Osteocyte (in vitro differentiated cells): ENCODE data around the gene DGKZ. TPM values are rescaled to one million over a fixed set of nuclear protein-coding genes. Genes with fewer than 3 reads are reported as not detected.
A peak's percentile ranks its signal among the peaks of the same experiment; 100 is the strongest.

Source experiments
- DNase-seq: peaks from one replicate; pipeline ENCODE4 v3.0.0; 2021; ENCODE audit warnings: mixed read lengths; ENCODE audit not compliant: unreplicated experiment; ENCODE audit errors: extremely low spot score
- H3K27ac Mint-ChIP-seq: one replicate; pipeline ENCODE4 v1.8.0; 2021; ENCODE audit warnings: mild to moderate bottlenecking, mixed read lengths; ENCODE audit not compliant: unreplicated experiment
- H3K27me3 Mint-ChIP-seq: one replicate; pipeline ENCODE4 v1.8.0; 2021; ENCODE audit warnings: mixed read lengths; ENCODE audit not compliant: unreplicated experiment
- H3K36me3 Mint-ChIP-seq: one replicate; pipeline ENCODE4 v1.8.0; 2021; ENCODE audit warnings: mixed read lengths; ENCODE audit not compliant: unreplicated experiment
- H3K4me1 Mint-ChIP-seq: one replicate; pipeline ENCODE4 v1.8.0; 2021; ENCODE audit warnings: mixed read lengths; ENCODE audit not compliant: unreplicated experiment
- H3K4me3 Mint-ChIP-seq: one replicate; pipeline ENCODE4 v1.8.0; 2021; ENCODE audit warnings: mild to moderate bottlenecking, moderate library complexity, mixed read lengths; ENCODE audit not compliant: unreplicated experiment
- H3K9me3 Mint-ChIP-seq: one replicate; pipeline ENCODE4 v1.8.0; 2021; ENCODE audit warnings: mixed read lengths; ENCODE audit not compliant: unreplicated experiment
- total RNA-seq: library from RNA; stranded (reverse); gene quantifications from 2 replicates; pipeline ENCODE4 v1.2.1, GENCODE V29; 2021
- TF ChIP-seq, protein P1 (sequence below): fragments of 200-600 bp; sonication (generic); IDR thresholded peaks from 2 replicates; pipeline ENCODE4 v1.5.0; 2021; ENCODE audit warnings: antibody characterized with exemption, mild to moderate bottlenecking, moderate library complexity

The DGKZ gene
- total RNA-seq, 1 donor from 2014 or later, result 49.9 TPM

DNA sequence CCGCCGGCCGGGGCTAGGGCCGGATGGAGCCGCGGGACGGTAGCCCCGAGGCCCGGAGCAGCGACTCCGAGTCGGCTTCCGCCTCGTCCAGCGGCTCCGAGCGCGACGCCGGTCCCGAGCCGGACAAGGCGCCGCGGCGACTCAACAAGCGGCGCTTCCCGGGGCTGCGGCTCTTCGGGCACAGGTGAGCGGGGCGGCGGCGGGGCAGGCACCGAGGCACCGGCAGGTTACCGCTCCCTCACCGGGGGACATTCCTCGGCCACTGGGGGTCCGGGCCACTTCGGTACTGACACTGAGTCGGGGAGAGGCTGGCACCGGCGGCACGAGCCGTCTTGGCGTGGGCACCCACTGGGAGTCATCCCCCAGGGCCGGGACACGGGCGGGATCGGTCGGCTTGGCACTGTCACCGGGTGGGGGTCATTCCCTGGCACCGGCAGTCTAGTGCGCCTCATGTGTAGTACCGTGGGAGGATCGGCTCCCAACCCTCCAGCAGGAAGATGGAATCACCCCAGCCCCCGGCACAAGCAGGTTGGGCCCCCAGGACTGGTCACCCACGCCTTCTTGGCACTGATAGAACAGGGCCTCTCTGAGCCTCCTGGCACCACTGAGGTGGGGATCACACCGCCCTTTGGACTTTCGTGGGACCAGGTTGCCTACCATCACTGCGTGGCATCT, 511 bp downstream of the DGKZ start:
- Mint-ChIP-seq H3K27me3 (peaks cover 4% of the 10 kb centered on the region), H3K27ac (peak overlapping the region; percentile 41), H3K4me1 (peaks cover 38% of the 10 kb centered on the region), H3K4me3 (peak overlapping the region; percentile 75), H3K36me3 (no peaks in the 10 kb centered on the region), H3K9me3 (no peaks in the 10 kb centered on the region)
- DNase-seq, result no peak
- TF ChIP-seq, protein P1, sequence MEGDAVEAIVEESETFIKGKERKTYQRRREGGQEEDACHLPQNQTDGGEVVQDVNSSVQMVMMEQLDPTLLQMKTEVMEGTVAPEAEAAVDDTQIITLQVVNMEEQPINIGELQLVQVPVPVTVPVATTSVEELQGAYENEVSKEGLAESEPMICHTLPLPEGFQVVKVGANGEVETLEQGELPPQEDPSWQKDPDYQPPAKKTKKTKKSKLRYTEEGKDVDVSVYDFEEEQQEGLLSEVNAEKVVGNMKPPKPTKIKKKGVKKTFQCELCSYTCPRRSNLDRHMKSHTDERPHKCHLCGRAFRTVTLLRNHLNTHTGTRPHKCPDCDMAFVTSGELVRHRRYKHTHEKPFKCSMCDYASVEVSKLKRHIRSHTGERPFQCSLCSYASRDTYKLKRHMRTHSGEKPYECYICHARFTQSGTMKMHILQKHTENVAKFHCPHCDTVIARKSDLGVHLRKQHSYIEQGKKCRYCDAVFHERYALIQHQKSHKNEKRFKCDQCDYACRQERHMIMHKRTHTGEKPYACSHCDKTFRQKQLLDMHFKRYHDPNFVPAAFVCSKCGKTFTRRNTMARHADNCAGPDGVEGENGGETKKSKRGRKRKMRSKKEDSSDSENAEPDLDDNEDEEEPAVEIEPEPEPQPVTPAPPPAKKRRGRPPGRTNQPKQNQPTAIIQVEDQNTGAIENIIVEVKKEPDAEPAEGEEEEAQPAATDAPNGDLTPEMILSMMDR, result no peak

DNA sequence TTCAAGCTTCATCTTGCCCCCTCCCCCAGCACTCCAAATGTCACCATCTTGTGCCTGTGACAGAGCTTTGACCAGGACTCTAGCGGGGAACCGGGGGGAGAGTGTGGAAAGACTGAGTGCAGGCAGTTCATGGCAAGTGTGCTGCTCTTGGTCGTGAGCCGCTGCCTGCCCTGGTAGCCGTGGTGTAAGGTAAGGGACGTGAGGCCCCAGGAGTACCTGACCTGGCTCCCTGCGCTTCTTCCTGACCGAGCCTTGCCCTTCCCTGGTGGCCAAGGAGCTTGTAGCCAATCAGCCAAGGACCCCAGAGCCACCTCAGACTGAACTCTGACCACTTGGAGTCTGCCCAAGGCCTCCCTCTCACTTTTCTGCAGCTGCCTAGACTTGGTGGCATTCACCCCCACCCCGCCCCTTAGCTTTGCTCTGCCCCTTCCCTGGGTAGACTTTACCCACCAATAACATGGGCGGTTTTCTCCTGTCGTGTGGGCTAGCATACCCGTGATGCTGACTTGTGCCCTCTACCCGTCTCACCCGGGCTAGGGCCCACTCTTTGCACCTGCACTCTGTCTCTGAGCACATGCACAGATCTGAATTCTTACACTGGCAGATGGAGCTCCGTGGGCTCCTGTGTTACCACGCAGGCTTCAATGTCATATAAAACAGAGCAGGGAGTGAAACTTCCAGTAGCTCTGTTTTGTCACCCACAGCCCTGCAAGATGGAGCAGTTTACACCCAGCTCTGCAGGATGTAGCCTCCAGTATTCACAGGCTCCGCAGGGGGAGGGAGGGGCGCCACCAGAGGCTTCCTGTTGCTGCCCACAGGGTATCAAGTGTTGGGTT, 1.5 kb downstream of the DGKZ start:
- Mint-ChIP-seq H3K27me3 (peaks cover under 1% of the 10 kb centered on the region), H3K9me3 (no peaks in the 10 kb centered on the region), H3K4me3 (peak overlapping the region; percentile 75), H3K4me1 (peaks cover 39% of the 10 kb centered on the region), H3K36me3 (no peaks in the 10 kb centered on the region), H3K27ac (peak overlapping the region; percentile 42)
- DNase-seq, result no peak
- TF ChIP-seq, protein P1, result no peak

DNA sequence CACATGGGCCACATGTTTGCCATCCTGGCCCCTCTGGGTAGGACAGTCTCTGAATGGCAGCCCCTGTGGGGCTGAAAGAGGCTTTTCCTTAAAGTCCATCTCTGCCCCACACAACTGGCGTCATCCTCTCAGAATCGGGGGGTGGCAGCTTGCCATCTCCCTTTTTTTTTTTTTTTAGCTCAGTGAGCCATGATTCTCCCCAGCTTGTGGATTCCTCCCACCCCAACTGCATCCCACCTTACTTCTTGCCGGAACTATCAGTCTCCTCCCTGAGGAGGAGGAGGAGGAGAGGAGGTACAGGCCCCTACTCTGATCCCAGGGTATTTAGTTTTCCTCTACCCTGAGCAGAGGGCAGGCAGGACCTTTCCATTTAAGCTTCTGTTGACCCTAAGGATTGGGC, 3.4 kb downstream of the DGKZ start:
- no peak for DNase-seq
- H3K27ac Mint-ChIP-seq, result no peak overlapping the region
- no peaks in the 10 kb centered on the region for H3K9me3 Mint-ChIP-seq
- no peaks in the 10 kb centered on the region for H3K27me3 Mint-ChIP-seq
- TF ChIP-seq, protein P1, result no peak
- H3K36me3 Mint-ChIP-seq, result no peaks in the 10 kb centered on the region
- no peak overlapping the region for H3K4me3 Mint-ChIP-seq
- peaks cover 39% of the 10 kb centered on the region for H3K4me1 Mint-ChIP-seq

DNA sequence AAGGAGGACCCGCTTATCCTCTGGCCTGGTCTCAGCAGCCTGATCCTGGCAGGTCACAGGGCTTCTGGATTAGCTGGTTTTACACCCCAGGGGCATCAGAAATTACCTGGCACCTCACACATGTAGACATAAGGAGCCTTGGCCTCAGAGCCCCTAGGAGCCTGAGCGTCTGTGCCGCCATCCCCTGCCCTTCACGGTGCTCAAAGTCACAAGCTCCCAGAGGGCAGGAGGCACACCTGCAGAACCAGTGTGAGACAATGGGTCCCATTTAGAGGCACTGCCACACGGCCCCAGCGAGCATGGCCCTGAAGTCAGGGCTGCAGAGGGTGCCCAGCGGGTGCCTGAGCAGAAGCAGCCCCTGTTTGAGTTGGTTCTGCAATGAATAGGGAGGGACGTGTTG, 3.9 kb downstream of the DGKZ start:
- Mint-ChIP-seq H3K9me3 (no peaks in the 10 kb centered on the region), H3K27ac (no peak overlapping the region), H3K4me3 (no peak overlapping the region), H3K36me3 (no peaks in the 10 kb centered on the region), H3K4me1 (peaks cover 39% of the 10 kb centered on the region), H3K27me3 (no peaks in the 10 kb centered on the region)
- TF ChIP-seq, protein P1, result no peak
- no peak for DNase-seq

DNA sequence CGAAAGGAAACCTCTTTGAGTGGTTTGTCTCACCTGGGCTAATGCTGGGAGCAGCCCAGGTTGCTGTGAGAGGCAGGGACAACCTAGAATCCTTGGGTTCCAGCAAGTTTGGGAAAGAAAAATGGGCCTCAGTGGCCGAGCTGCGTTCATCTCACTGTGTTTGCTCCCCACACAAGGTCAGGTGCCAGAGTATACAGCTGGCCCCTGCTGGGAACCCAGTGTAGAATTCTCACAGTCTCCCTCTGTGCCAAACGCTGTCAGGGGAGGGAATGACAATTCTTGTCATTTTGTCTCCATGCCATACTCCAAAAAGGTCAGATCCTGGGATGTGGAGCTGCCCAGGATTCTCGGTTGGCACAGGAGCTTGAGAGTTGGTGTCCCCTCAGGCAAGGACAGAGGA, 4.3 kb downstream of the DGKZ start:
- TF ChIP-seq, protein P1, result no peak
- H3K27ac Mint-ChIP-seq, result peak overlapping the region; percentile 31
- no peaks in the 10 kb centered on the region for H3K27me3 Mint-ChIP-seq
- no peak overlapping the region for H3K4me3 Mint-ChIP-seq
- H3K4me1 Mint-ChIP-seq, result peaks cover 36% of the 10 kb centered on the region
- H3K36me3 Mint-ChIP-seq, result peaks cover 4% of the 10 kb centered on the region
- H3K9me3 Mint-ChIP-seq, result no peaks in the 10 kb centered on the region
- no peak for DNase-seq
